Fibroblast of the conjunctiva (primary cell): ENCODE measurements around the gene TRIM32.
"Not testable (repeated sequence)": the region's sequence is repeated elsewhere in the genome, so short reads cannot be mapped to it uniquely, and the experiment has no call there.

ENCODE experiments used
- DNase-seq: peaks from one replicate; pipeline ENCODE4 v3.0.0-alpha.2; 2010; ENCODE audit warnings: low read depth

Gene TRIM32

GRCh38 chr9:116674210-116674980 is 12.7 kb upstream of the TRIM32 start:
- no peak for DNase-seq

- DNase-seq, result no peak
Measured at GRCh38 chr9:116683535-116683934, 3.6 kb upstream of the TRIM32 start.

GRCh38 chr9:116685166-116685565 is 1.9 kb upstream of the TRIM32 start:
- no peak for DNase-seq

GRCh38 chr9:116686135-116686534 is 970 bp upstream of the TRIM32 start:
- DNase-seq, result no peak

GRCh38 chr9:116686693-116687073 is 422 bp upstream of the TRIM32 start:
- no peak for DNase-seq

- DNase-seq, result no peak
Measured at GRCh38 chr9:116687754-116688135, 640 bp downstream of the TRIM32 start.

- no peak for DNase-seq
Measured at GRCh38 chr9:116688806-116689485, 1.8 kb downstream of the TRIM32 start.

- no peak for DNase-seq
Measured at GRCh38 chr9:116689486-116690032, 2.5 kb downstream of the TRIM32 start.

GRCh38 chr9:116690805-116691204 is 3.7 kb downstream of the TRIM32 start:
- DNase-seq, result not testable (repeated sequence)

- no peak for DNase-seq
Measured at GRCh38 chr9:116691607-116692006, 4.5 kb downstream of the TRIM32 start.

- no peak for DNase-seq
Measured at GRCh38 chr9:116692616-116693015, 5.5 kb downstream of the TRIM32 start.

GRCh38 chr9:116693233-116693731 is 6.2 kb downstream of the TRIM32 start:
- no peak for DNase-seq

GRCh38 chr9:116694785-116695291 is 7.7 kb downstream of the TRIM32 start:
- DNase-seq, result no peak

GRCh38 chr9:116695438-116695837 is 8.3 kb downstream of the TRIM32 start:
- no peak for DNase-seq

- DNase-seq, result no peak
Measured at GRCh38 chr9:116697362-116697761, 10.3 kb downstream of the TRIM32 start.

GRCh38 chr9:116697887-116698286 is 10.8 kb downstream of the TRIM32 start:
- DNase-seq, result no peak

GRCh38 chr9:116700279-116700678 is 13.2 kb downstream of the TRIM32 start:
- no peak for DNase-seq

GRCh38 chr9:116700882-116701865 is 14.1 kb downstream of the TRIM32 start:
- no peak for DNase-seq

GRCh38 chr9:116701940-116702642 is 15.0 kb downstream of the TRIM32 start:
- DNase-seq, result no peak

- no peak for DNase-seq
Measured at GRCh38 chr9:116703634-116704033, 16.5 kb downstream of the TRIM32 start.

GRCh38 chr9:116704470-116704869 is 17.4 kb downstream of the TRIM32 start:
- no peak for DNase-seq
